HG02610 (cell line): ENCODE results near the gene KRT5.

Experiments
- ATAC-seq: cut with Tn5 transposase; IDR thresholded peaks from one replicate; pipeline ENCODE4 v1.9.1; 2021; ENCODE audit warnings: mild to moderate bottlenecking, moderate library complexity; ENCODE audit not compliant: unreplicated experiment

The KRT5 gene

DNA sequence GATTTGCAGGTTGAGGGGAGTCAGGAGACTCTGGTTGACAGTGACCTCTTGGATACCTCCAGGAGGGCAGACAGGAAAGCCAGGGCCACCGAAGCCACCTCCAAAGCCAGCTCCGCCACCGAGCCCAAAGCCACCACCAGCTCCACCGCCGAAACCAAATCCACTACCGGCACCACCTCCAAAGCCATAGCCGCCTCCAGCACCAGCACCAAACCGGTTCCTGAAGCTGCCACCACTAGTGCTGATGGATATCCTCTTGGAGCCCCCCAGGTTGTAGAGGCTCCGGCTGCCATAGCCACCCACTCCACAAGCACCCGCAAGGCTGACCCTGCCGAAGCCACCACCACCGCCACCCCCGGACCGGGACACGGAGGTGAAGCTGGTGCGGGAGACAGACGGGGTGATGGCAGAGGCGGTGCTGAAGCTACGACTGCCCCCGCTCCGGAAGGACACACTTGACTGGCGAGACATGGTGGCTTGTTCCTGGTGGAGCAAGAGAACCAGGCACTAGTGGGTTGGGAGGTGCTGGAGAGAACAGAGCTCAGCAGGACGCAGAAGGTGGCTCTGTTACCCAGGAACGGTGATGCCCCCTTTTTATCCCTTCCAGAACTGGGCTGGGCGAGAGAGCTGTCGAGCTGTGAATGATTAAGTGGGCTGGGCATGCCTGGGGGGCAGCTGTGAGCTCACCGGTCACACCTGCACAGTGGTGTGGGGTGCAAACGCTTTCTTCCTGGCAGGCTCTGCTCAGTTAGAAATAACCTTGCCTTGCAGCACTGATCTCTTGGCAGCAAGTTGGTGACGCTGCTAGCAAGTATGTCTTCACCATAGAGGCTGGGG lies at the start of gene KRT5:
Gene KRT5, minus strand, starts transcription at position 569 of the 837 bp plus-strand sequence. Its CDS starts 98 bp downstream, at position 471.
- ATAC-seq: no peak

DNA sequence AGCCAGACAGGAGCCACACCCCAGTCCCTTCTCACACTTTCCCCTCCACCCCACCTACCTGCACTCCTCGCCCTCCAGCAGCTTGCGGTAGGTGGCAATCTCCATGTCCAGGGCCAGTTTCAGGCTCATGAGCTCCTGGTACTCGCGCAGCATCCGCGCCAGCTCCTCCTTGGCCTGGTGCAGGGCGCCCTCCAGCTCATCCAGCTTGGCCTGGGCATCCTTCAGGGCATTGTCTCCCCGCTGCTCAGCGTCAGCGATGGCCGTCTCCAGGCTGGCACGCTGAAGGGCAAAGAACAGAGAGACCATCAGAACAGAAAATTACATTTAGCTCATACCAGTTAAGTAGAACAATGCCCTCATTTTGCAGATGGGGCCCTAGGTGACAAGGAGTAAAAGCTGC lies 47.9 kb upstream of the KRT5 start:
- ATAC-seq: no peak

DNA sequence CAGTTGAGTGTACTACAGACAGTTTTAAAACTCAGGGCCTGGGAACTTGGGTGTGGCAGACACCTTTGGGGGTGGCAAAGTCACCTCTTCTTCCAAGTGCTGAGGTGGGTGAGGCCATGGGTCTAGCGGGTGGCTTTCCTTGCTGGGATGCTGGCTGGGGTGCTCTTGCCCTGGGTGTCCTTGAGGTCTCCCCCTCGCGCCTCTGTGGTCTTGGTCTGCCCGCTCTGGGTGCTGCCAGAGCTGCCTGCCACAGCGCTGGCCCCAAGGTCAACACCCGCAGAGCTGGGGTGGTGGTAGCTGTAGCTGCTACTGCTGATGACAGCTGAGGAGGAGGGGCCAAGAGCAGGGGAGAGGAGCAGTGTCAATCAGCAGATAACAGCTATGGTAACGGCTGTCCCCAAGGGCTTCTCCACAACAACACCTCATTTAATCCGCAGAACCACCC lies 46.7 kb upstream of the KRT5 start:
- no peak for ATAC-seq

DNA sequence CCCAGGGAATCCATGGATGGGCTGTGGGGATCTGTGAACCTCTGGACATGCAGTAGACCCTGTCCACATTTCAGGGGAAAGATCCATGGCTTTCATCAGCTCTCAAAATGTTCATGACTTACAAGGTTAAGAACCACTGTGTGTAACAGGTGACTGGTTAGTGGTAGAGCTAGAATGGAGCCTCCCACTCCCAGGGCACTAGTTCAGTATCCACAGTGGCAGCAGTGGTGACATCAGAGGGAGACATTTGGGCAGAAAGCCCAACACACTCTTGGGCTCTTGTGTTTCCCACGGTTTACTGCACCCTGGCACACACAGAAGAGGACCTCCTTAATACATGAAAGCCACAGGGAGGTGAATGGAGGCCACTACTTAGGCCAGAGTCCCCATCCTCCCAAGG lies 44.4 kb upstream of the KRT5 start:
- no peak for ATAC-seq

DNA sequence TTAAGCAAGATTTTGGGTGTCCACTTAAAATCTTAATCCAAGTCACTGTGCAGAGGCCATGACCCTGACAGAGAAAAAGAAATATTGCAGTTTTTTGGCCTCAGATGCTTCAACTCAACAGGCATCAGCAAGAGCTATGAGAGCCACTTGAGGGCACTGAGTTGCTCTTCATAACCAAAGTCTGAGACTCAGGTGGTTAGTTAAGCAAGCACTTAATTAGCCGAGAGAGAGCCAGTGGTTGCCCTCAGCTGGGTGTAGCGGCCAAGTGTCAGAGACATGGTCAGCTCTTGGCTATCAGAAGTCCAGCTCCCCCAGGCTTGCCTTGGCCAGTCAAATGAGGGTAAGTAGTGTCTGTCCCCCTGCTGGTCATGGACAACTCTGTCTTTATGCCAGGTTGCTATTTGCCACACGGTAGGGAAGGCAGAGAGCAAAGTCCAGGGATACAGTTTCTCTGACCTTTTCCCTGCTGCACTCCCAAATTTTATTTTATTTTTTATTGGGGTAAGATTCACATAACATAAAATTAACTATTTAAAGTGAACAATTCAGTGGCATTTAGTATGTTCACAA lies 41.8 kb upstream of the KRT5 start:
- ATAC-seq: no peak

DNA sequence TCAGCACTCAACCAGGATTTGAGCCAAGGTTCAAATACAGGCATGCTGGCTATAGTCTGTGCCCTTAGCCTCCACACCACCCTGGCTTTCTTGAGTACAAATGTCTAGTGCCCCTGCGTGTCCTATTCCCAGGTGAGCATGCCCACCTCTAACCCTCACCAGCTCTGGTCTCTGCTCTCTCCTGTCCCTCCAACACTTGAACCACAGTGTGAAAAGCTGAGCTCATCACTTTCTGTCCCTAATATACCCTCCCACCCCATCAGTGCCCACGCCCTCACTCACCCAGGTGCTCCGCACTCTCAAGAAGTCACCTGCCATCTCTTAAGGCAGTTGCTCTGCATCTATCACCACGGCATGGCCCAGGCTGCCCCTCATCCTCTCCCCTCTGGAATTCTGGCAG lies 39.8 kb upstream of the KRT5 start:
- ATAC-seq: no peak

DNA sequence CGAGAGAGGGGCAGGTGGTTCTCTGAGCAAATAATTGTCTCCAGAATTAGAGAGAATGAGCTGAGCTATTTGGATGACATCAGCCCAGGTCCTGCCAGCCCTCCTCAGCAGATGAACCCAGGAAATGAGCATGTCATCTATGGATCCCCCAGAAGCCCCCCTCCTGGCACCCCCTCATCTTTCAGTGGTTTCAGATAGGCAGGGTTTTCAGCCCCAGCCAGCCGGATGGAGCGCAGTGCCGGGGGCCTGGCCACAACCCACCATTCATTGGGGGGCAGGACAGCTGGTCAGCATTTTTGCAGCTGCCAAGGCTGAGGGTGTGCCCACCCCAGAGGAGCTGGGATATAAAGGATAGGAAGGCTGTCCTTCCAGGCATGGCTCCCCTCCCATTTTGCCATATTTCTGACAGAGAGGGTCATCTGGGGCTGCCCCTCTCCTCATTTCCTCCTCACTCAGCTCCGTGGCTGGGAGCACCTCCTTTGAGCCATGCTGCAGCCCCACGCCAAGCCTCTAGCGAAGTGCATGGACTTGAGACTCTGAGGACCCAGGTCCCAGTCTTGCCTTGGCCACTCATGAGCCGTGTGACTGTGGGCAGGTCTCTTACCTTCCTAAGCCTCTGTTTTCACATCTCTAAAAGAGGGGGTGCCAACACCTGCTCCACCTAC lies 38.7 kb upstream of the KRT5 start:
- no peak for ATAC-seq

DNA sequence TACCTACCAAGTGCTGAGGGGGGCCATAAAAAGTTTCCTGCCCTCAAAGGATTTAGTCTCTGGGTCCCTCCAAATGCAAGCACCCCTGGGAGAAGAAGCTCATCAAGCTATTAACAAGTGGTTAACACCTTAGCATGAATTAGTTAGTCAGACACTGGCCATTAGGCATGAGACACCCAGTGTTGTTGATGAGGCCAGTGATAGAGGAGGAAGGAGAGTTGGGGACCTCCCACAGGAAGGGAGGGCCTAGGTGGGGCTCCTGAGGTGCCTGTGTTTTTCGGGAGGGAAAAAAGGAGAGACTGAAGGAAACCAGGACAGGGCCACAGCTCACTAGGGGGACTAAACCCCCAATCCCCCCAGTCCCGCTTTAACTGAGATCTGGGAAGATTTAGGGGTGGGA lies 37.3 kb upstream of the KRT5 start:
- no peak for ATAC-seq

DNA sequence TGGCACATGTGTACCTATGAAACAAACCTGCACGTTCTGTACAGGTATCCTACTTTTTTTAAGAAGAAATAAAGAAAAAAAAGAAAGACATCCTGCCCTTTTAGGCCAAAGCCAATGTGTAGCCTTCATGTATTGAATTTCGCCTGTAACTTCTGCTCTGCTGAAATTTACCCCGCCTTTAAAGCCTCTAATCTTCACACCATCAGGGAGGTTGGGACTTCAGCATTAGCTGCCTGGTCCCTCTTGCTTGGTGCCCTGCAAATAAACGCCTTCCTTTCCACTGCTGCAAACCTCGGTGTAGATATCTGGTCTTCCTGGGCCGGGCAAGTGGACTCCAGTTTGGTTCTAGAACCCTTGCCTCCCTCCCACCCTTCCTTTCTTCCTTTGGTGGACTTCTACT lies 35.4 kb upstream of the KRT5 start:
- ATAC-seq: no peak

DNA sequence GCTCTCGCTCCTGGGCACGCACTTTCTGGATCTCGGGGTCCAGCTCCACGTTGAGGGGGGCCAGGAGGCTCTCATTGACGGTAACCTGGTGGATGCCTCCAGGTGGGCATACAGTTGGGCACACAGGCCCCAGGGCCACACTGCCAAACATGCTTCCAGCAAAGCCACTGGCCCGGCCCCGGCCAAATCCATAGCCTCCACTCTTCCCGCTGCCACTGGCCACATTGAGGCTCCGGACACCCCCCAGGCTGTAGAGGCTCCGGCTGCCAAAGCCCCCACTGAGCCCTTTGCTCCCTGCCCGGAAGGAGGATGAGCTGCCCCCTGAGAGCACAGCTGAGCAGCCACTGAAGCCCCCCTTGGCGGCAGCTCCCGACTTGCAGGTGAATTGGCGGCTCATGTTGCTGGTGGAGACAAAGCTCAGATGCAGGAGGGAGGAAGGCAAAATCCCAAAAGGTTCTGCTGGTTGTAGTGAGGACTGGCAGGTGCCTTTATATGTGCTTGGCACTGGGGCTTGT lies 32.5 kb upstream of the KRT5 start, which contains the start of gene KRT71:
Gene KRT71, minus strand, starts transcription at position 465 of the 515 bp plus-strand sequence. Its CDS starts 68 bp downstream, at position 397.
- ATAC-seq: no peak

DNA sequence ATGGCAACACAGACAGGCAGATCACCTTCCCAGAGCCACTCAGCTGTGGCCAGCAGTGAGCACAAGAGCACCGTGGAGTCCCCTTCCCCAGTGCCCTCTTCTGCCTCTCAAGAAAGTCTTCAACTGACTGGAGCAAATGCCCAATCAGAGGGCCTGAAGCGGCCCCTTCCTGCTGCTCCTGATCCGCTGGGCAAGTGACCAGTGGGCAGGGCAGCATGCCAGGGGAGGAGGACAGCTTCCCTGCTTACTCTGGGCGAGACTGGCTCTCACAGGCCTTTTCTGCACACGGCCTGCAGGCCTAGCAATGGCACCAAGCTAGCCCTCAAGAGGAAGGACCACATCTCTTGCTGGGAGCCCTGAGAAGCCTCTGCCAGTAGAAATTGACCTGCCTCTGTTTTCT lies 31.9 kb upstream of the KRT5 start:
- ATAC-seq: no peak

DNA sequence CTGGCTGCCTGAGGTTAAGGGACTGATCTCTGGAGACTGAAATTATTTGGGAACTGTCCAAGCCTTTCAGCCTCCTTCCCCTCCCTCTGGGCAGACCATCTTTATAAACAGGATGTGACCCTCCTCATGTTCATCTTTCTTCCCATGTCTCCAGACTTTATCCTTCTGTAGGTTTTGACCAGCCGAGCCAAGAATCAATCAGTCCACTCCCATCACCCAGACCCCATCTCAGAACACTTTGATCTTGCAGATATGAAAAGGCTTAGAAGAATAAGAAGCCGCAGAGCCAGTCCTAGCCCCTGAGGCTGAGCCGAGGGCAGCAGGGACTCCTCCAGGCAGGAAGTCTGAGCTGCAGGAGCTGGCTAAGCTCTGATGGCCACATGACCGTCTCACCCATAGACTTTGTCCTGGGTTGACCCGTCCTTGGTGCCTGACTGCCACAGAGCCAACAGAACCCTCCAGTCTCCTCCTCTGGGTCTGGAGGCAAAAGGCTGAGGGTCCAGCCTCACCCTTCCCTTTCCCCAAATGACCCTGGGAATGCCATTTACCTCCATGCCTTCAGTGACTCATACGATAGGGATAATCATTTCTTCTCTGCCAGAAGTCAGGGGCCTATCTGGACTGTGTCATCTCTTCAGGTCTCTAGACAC lies 31.1 kb upstream of the KRT5 start:
- no peak for ATAC-seq

DNA sequence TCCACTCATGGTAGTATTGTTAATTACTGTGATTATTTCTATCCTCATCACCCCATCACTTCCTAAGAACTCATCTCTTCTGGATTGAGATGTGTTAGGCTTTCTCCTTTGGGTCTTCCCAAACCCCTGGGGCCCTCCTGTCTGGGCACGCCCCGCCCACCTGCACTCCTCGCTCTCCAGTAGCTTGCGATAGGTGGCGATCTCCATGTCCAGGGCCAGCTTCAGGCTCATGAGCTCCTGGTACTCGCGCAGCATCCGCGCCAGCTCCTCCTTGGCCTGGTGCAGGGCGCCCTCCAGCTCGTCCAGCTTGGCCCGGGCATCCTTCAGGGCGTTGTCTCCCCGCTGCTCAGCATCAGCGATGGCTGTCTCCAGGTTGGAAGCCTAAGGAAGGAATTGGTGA lies 25.9 kb upstream of the KRT5 start:
- no peak for ATAC-seq

DNA sequence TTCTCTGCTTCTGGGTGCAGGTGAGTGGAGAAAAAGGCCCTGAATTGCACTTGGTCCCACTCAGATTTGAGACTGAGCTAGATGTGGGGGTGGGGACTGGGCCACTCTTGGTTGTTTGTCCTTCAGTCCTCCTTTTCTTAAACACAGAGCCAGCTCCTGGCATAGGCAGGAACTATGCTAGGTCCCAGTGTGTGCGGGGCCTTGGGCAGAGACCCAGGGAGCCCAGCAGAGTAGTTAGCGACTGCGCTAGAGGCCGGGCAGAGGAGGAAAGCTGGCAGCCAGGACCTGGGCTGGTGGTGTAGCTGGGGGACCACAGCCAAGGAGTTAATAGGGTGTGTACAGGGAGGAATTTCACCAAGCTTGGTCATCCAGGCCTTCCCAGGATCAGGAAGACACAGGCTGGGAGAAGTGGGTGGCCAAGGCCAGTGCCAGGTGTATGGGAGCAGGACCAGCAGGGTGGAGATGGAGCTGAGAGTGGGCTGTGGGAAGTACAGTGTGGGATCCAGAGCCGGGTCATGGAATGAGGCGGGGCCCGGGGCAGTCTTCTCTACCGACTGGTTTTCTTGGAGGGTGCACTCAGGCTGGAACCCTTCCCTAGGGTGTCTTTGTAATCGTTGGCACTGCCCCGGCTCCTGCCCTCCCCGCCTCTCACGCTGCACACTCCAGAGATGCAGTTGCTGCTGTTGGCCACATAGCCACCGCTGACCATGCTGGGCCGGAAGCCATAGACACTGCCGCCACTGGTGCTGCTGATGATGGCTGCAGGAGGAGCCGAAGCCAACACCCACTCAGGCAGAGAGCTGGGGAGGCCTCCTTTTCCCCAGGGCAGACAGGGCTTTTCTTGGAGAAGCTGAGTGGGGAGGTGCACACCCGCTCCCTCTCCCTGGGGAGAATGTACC lies 24.0 kb upstream of the KRT5 start:
- ATAC-seq: no peak

DNA sequence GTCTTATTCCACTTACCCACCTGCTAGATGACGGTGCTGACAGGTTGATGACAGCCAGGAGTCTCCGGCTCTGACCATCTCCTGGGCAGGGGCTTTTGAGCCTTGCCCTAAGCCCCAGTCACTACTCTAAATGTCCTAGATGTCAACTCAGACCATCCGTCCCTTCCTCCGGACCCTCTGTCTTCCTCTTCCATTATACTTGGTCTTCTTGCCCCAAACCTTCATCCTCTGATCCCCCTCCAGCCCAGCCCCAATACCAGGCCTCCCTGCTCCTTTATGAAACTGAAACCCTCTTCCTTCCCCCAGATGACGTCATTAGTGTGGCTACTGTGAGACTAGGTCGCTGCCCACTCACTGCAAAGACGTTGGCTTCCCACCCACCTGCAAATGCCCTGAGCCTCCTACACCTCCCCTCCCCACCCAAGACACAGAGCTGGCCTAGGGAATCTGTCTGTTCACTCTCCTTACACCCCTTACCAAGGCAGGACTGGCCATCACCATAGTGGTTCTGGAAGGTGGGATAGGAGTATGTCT lies 22.7 kb upstream of the KRT5 start:
- no peak for ATAC-seq

DNA sequence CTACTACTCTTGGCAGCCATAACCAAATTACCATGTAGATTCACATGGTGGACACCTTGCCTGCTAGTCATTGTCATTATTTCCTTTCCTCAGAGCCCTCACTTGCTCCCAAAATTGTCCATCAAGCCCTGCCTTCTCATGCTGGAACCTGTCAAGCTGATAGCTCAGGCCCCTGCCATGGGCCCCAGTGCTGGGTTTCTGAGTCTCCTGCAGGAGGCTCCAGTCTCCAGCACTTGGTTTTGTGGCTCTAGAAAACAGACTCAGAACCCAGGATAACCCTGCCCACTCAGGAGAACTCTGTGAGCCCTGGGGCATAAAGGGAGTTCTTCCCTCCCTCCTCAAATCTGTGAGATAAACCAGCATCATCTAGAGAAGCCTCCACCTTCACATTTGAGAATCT lies 22.0 kb upstream of the KRT5 start:
- ATAC-seq: no peak

DNA sequence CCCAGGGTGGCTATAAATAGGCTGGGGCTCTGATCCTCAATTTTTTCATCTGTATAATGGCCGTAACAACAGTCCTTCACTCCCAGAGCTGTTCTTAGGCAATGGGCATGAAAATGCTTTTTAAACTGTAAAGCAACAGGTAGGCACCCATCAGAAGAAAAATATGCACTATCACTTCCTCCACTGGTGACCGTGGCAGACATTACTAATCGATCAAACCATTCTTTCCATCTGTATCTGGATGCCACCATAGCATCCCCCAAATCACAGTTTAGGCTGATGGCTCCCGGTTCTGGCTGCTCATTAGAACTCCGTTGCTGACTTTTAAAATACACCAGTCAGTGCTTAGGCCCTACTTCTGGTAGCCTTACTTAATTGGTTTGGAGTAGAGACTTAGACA lies 21.5 kb upstream of the KRT5 start:
- no peak for ATAC-seq

DNA sequence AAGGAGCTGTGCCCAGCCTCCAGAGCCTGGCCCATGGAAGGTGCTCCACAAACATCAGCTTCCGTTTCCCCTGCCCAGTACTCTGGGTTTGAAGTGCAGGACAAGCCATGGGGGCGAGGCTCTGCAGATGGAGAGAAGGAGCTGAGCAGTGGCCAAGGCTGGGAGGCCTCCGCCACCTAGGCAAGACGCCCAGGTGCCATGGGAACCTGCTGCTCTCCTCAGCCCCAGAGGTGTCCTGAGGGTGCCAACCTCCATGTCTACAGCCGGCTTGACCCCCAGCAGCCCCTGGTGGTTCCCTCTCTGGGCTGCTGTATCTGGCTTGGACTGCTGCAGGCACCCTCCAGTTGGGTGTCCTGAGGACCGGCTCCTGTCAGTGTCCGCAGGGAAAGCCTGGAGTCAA lies 20.3 kb upstream of the KRT5 start:
- no peak for ATAC-seq

DNA sequence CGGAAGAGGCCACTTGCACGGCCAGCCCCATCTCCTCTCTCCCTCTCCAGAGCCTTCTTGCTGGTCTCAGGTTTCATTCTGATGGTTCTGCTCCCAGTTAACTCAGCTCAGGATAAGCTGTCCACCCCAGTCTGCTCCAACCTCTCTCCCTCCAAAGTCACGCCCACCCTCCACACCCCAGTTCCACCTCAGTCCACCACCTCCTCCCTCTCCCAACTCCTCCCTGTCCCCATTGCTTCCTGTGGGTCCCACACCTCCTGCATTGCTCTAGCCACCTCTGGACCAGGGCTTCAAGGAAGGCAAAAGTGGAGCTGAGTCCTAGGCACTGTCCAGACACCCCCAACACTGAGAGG lies 19.6 kb upstream of the KRT5 start:
- no peak for ATAC-seq
